Measurements from ENCODE around the gene PSMF1.

GRCh38 chr20:1184260-1184637, 65.8 kb downstream of the PSMF1 start:
- TF ChIP-seq, protein P1, sequence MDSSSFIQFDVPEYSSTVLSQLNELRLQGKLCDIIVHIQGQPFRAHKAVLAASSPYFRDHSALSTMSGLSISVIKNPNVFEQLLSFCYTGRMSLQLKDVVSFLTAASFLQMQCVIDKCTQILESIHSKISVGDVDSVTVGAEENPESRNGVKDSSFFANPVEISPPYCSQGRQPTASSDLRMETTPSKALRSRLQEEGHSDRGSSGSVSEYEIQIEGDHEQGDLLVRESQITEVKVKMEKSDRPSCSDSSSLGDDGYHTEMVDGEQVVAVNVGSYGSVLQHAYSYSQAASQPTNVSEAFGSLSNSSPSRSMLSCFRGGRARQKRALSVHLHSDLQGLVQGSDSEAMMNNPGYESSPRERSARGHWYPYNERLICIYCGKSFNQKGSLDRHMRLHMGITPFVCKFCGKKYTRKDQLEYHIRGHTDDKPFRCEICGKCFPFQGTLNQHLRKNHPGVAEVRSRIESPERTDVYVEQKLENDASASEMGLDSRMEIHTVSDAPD (CRISPR knock-in tag; IDR thresholded peaks at IDR 0.05) = no peak
- TF ChIP-seq DPF2 (IDR thresholded peaks at IDR 0.05) (no peak), NFYB (IDR thresholded peaks at IDR 0.05; ENCODE audit: extremely low read depth, insufficient read length) (no peak), SRF (CRISPR knock-in tag; IDR thresholded peaks at IDR 0.05) (no peak), ZNF318 (IDR thresholded peaks at IDR 0.05; ENCODE audit: borderline replicate concordance in 1 of 2, low read depth in 1 of 2) (no peak), ELK1 (CRISPR knock-in tag; IDR thresholded peaks at IDR 0.05) (no peak), RBM39 (optimal IDR thresholded peaks at IDR 0.05; ENCODE audit: low read depth, low read length) (no peak), POLR2AphosphoS5 (IDR thresholded peaks at IDR 0.05; ENCODE audit: control insufficient read depth, insufficient read depth, low read depth, low read length) (no peak), CTCF (IDR thresholded peaks at IDR 0.05 in 2 of 3, conservative IDR thresholded peaks at IDR 0.05 in 1 of 3; ENCODE audit: insufficient read depth in 2 of 3, low read depth in 1 of 3, low read length in 3 of 3) (no peak), SP1 (CRISPR knock-in tag; IDR thresholded peaks at IDR 0.05) (no peak)
- TF ChIP-seq, protein P2, sequence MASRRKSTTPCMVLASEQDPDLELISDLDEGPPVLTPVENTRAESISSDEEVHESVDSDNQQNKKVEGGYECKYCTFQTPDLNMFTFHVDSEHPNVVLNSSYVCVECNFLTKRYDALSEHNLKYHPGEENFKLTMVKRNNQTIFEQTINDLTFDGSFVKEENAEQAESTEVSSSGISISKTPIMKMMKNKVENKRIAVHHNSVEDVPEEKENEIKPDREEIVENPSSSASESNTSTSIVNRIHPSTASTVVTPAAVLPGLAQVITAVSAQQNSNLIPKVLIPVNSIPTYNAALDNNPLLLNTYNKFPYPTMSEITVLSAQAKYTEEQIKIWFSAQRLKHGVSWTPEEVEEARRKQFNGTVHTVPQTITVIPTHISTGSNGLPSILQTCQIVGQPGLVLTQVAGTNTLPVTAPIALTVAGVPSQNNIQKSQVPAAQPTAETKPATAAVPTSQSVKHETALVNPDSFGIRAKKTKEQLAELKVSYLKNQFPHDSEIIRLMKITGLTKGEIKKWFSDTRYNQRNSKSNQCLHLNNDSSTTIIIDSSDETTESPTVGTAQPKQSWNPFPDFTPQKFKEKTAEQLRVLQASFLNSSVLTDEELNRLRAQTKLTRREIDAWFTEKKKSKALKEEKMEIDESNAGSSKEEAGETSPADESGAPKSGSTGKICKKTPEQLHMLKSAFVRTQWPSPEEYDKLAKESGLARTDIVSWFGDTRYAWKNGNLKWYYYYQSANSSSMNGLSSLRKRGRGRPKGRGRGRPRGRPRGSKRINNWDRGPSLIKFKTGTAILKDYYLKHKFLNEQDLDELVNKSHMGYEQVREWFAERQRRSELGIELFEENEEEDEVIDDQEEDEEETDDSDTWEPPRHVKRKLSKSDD (conservative IDR thresholded peaks at IDR 0.05; ENCODE audit: low read length) = no peak
